ENCODE results near the gene PRCP. TPM values are rescaled to one million over a fixed set of nuclear protein-coding genes. Genes with fewer than 3 reads are reported as not detected.

The PRCP gene
- total and polyA plus RNA-seq, 2 experiments from 2014 or later: 33.3 to 52.8 TPM

GRCh38 chr11:82855616-82856015, 44.6 kb downstream of the PRCP start:
- Histone ChIP-seq H3K27ac (ENCODE audit: low read depth) (no peak overlapping the region), H4K20me1 (replicated peaks; ENCODE audit: insufficient read depth) (no peaks in the 10 kb centered on the region), H3K4me2 (no peak overlapping the region), H3K4me3 (no peak overlapping the region), H3K4me1 (ENCODE audit: insufficient read depth) (no peaks in the 10 kb centered on the region), H3K79me2 (replicated peaks; ENCODE audit: insufficient read depth) (peaks cover 5% of the 10 kb centered on the region; the same call in 1 of the 2 replicates), H3K36me3 (ENCODE audit: insufficient read depth) (no peaks in the 10 kb centered on the region), H3K9me2 (ENCODE audit: insufficient read depth) (no peaks in the 10 kb centered on the region), H2AFZ (no peak overlapping the region), H3K27me3 (ENCODE audit: insufficient read depth) (no peaks in the 10 kb centered on the region), H3F3A (replicated peaks; ENCODE audit: low read depth) (no peaks in the 10 kb centered on the region)
- Mint-ChIP-seq H3K4me3 (no peak overlapping the region), H3K27ac (no peak overlapping the region), H3K36me3 (ENCODE audit: low read depth) (peaks cover 4% of the 10 kb centered on the region; the same call in 1 of the 3 replicates), H3K9me3 (no peaks in the 10 kb centered on the region), H3K4me1 (no peaks in the 10 kb centered on the region), H3K27me3 (ENCODE audit: insufficient read depth, low read depth, poor library complexity) (no peaks in the 10 kb centered on the region)
- TF ChIP-seq NANOG (IDR thresholded peaks at IDR 0.05; ENCODE audit: borderline replicate concordance) (no peak), STAT1 (IDR thresholded peaks at IDR 0.05; ENCODE audit: unreplicated experiment) (no peak), EZH2 (IDR thresholded peaks at IDR 0.05; ENCODE audit: low read depth, unreplicated experiment) (no peak), EZH2phosphoT487 (IDR thresholded peaks at IDR 0.05; ENCODE audit: unreplicated experiment) (no peak), JUNB (IDR thresholded peaks at IDR 0.05; ENCODE audit: unreplicated experiment) (no peak), ZNF331 (CRISPR knock-in tag; IDR thresholded peaks at IDR 0.05; ENCODE audit: low read depth) (no peak), POLR2AphosphoS5 (IDR thresholded peaks at IDR 0.05; ENCODE audit: low read depth) (no peak), ZNF114 (CRISPR knock-in tag; IDR thresholded peaks at IDR 0.05) (no peak), CREB1 (CRISPR knock-in tag; IDR thresholded peaks at IDR 0.05; ENCODE audit: low read depth) (no peak)
- TF ChIP-seq, protein P1, sequence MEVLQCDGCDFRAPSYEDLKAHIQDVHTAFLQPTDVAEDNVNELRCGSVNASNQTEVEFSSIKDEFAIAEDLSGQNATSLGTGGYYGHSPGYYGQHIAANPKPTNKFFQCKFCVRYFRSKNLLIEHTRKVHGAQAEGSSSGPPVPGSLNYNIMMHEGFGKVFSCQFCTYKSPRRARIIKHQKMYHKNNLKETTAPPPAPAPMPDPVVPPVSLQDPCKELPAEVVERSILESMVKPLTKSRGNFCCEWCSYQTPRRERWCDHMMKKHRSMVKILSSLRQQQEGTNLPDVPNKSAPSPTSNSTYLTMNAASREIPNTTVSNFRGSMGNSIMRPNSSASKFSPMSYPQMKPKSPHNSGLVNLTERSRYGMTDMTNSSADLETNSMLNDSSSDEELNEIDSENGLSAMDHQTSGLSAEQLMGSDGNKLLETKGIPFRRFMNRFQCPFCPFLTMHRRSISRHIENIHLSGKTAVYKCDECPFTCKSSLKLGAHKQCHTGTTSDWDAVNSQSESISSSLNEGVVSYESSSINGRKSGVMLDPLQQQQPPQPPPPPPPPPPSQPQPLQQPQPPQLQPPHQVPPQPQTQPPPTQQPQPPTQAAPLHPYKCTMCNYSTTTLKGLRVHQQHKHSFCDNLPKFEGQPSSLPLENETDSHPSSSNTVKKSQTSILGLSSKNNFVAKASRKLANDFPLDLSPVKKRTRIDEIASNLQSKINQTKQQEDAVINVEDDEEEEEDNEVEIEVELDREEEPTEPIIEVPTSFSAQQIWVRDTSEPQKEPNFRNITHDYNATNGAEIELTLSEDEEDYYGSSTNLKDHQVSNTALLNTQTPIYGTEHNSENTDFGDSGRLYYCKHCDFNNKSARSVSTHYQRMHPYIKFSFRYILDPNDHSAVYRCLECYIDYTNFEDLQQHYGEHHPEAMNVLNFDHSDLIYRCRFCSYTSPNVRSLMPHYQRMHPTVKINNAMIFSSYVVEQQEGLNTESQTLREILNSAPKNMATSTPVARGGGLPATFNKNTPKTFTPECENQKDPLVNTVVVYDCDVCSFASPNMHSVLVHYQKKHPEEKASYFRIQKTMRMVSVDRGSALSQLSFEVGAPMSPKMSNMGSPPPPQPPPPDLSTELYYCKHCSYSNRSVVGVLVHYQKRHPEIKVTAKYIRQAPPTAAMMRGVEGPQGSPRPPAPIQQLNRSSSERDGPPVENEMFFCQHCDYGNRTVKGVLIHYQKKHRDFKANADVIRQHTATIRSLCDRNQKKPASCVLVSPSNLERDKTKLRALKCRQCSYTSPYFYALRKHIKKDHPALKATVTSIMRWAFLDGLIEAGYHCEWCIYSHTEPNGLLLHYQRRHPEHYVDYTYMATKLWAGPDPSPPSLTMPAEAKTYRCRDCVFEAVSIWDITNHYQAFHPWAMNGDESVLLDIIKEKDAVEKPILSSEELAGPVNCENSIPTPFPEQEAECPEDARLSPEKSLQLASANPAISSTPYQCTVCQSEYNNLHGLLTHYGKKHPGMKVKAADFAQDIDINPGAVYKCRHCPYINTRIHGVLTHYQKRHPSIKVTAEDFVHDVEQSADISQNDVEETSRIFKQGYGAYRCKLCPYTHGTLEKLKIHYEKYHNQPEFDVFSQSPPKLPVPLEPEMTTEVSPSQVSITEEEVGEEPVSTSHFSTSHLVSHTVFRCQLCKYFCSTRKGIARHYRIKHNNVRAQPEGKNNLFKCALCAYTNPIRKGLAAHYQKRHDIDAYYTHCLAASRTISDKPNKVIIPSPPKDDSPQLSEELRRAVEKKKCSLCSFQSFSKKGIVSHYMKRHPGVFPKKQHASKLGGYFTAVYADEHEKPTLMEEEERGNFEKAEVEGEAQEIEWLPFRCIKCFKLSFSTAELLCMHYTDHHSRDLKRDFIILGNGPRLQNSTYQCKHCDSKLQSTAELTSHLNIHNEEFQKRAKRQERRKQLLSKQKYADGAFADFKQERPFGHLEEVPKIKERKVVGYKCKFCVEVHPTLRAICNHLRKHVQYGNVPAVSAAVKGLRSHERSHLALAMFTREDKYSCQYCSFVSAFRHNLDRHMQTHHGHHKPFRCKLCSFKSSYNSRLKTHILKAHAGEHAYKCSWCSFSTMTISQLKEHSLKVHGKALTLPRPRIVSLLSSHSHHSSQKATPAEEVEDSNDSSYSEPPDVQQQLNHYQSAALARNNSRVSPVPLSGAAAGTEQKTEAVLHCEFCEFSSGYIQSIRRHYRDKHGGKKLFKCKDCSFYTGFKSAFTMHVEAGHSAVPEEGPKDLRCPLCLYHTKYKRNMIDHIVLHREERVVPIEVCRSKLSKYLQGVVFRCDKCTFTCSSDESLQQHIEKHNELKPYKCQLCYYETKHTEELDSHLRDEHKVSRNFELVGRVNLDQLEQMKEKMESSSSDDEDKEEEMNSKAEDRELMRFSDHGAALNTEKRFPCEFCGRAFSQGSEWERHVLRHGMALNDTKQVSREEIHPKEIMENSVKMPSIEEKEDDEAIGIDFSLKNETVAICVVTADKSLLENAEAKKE (CRISPR knock-in tag; IDR thresholded peaks at IDR 0.05): no peak
- TF ChIP-seq, protein P2, sequence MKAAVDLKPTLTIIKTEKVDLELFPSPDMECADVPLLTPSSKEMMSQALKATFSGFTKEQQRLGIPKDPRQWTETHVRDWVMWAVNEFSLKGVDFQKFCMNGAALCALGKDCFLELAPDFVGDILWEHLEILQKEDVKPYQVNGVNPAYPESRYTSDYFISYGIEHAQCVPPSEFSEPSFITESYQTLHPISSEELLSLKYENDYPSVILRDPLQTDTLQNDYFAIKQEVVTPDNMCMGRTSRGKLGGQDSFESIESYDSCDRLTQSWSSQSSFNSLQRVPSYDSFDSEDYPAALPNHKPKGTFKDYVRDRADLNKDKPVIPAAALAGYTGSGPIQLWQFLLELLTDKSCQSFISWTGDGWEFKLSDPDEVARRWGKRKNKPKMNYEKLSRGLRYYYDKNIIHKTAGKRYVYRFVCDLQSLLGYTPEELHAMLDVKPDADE (IDR thresholded peaks at IDR 0.05): no peak
- TF ChIP-seq, protein P3, sequence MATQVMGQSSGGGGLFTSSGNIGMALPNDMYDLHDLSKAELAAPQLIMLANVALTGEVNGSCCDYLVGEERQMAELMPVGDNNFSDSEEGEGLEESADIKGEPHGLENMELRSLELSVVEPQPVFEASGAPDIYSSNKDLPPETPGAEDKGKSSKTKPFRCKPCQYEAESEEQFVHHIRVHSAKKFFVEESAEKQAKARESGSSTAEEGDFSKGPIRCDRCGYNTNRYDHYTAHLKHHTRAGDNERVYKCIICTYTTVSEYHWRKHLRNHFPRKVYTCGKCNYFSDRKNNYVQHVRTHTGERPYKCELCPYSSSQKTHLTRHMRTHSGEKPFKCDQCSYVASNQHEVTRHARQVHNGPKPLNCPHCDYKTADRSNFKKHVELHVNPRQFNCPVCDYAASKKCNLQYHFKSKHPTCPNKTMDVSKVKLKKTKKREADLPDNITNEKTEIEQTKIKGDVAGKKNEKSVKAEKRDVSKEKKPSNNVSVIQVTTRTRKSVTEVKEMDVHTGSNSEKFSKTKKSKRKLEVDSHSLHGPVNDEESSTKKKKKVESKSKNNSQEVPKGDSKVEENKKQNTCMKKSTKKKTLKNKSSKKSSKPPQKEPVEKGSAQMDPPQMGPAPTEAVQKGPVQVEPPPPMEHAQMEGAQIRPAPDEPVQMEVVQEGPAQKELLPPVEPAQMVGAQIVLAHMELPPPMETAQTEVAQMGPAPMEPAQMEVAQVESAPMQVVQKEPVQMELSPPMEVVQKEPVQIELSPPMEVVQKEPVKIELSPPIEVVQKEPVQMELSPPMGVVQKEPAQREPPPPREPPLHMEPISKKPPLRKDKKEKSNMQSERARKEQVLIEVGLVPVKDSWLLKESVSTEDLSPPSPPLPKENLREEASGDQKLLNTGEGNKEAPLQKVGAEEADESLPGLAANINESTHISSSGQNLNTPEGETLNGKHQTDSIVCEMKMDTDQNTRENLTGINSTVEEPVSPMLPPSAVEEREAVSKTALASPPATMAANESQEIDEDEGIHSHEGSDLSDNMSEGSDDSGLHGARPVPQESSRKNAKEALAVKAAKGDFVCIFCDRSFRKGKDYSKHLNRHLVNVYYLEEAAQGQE (IDR thresholded peaks at IDR 0.05; ENCODE audit: unreplicated experiment): no peak
- TF ChIP-seq, protein P4, sequence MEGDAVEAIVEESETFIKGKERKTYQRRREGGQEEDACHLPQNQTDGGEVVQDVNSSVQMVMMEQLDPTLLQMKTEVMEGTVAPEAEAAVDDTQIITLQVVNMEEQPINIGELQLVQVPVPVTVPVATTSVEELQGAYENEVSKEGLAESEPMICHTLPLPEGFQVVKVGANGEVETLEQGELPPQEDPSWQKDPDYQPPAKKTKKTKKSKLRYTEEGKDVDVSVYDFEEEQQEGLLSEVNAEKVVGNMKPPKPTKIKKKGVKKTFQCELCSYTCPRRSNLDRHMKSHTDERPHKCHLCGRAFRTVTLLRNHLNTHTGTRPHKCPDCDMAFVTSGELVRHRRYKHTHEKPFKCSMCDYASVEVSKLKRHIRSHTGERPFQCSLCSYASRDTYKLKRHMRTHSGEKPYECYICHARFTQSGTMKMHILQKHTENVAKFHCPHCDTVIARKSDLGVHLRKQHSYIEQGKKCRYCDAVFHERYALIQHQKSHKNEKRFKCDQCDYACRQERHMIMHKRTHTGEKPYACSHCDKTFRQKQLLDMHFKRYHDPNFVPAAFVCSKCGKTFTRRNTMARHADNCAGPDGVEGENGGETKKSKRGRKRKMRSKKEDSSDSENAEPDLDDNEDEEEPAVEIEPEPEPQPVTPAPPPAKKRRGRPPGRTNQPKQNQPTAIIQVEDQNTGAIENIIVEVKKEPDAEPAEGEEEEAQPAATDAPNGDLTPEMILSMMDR (conservative IDR thresholded peaks at IDR 0.05; ENCODE audit: low read depth in 2 of 2): no peak
- DNase-seq (ENCODE audit: low spot score): no peak
- no peak for ATAC-seq
